A549 (cell line): ENCODE data around the gene TBX10.

Source experiments
- EP300 ChIP-seq, 2 experiments: fragments of >200 bp; sonication (Bioruptor Twin); formaldehyde crosslinking; IDR thresholded peaks; 2 replicates in 1 of 2; 3 replicates in 1 of 2; pipeline ENCODE4 v1.6.1; 2016 to 2017
- GATA3 ChIP-seq: IDR thresholded peaks from 2 replicates; pipeline ENCODE4 v1.6.1; 2012; ENCODE audit warnings: borderline replicate concordance
- MAFK ChIP-seq: fragments of 450-650 bp; IDR thresholded peaks from 2 replicates; pipeline ENCODE4 v1.6.1; 2014; ENCODE audit not compliant: partially characterized antibody
- PHF8 ChIP-seq: fragments of 200-600 bp; sonication (generic); IDR thresholded peaks from 2 replicates; pipeline ENCODE4 v1.6.1; 2016; ENCODE audit warnings: low read depth, mild to moderate bottlenecking, antibody characterized with exemption, moderate library complexity, borderline replicate concordance
- POLR2A ChIP-seq: IDR thresholded peaks from 2 replicates; pipeline ENCODE4 v1.6.1; 2012; ENCODE audit warnings: mild to moderate bottlenecking, low read length
- SMC3 ChIP-seq: fragments of >200 bp; sonication (Bioruptor Twin); formaldehyde crosslinking; IDR thresholded peaks from 3 replicates; pipeline ENCODE4 v1.6.1; 2018; ENCODE audit warnings: inconsistent platforms
- TP53 ChIP-seq: fragments of 250-450 bp; sonication (Bioruptor Pico); IDR thresholded peaks from 2 replicates; pipeline ENCODE4 v1.5.0; 2021; ENCODE audit warnings: mild to moderate bottlenecking, moderate library complexity
- TF ChIP-seq, protein P1 (sequence below): fragments of 200-600 bp; sonication (generic); IDR thresholded peaks from 2 replicates; pipeline ENCODE4 v1.6.1; 2016; ENCODE audit warnings: antibody characterized with exemption, mild to moderate bottlenecking, moderate library complexity
- TF ChIP-seq, protein P2 (sequence below): IDR thresholded peaks from 2 replicates; pipeline ENCODE4 v1.6.1; 2012
- TF ChIP-seq, protein P3 (sequence below): fragments of >200 bp; sonication (Bioruptor Twin); formaldehyde crosslinking; IDR thresholded peaks from 3 replicates; pipeline ENCODE4 v1.5.1; 2016

DNA sequence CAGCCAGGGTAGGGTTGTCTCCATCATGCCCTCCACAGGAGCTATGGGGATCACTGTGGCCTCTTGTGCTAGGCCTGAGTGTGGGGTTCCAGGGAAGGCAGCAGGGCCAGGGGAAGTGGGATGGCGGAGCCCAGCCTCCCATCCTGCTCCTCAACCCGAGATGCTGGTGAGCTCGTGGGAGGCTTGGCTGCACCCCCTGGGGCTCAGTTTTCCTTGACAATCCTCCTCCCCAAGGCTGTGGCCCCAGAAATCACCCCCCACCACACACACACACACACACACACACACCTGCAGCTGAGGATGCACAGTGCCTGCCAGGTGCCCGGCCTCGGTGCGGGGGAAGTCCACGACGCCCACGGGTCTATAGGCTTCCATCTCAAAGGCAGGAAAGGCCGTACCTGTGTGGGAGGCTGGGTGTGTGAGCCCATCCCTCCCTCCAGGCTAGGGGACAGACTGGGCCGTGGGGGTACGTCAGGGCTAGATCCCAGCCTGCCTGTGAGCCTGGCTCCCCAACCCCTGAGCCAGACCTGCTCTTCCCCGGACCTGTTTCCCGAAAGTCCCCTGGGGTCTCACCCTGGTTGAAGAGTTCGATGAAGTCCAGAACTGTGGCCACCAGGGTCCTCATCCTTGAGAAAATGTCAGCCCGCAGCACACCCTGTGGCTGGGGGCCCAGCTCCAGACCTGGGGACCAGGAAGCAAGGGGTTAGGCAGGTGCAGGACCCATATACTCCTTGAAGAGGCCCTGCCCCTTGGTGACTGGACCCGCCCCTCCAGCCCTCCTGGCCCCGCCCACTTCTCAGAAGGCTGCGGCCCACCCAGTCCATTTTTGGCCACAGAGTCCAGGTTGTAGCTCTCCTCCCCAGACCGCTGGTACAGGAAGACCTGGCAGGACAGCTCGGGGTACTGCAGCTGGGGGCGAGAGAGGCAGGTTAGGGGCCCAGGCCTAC is 5.2 kb upstream of the TBX10 start:
- TF ChIP-seq, protein P1, sequence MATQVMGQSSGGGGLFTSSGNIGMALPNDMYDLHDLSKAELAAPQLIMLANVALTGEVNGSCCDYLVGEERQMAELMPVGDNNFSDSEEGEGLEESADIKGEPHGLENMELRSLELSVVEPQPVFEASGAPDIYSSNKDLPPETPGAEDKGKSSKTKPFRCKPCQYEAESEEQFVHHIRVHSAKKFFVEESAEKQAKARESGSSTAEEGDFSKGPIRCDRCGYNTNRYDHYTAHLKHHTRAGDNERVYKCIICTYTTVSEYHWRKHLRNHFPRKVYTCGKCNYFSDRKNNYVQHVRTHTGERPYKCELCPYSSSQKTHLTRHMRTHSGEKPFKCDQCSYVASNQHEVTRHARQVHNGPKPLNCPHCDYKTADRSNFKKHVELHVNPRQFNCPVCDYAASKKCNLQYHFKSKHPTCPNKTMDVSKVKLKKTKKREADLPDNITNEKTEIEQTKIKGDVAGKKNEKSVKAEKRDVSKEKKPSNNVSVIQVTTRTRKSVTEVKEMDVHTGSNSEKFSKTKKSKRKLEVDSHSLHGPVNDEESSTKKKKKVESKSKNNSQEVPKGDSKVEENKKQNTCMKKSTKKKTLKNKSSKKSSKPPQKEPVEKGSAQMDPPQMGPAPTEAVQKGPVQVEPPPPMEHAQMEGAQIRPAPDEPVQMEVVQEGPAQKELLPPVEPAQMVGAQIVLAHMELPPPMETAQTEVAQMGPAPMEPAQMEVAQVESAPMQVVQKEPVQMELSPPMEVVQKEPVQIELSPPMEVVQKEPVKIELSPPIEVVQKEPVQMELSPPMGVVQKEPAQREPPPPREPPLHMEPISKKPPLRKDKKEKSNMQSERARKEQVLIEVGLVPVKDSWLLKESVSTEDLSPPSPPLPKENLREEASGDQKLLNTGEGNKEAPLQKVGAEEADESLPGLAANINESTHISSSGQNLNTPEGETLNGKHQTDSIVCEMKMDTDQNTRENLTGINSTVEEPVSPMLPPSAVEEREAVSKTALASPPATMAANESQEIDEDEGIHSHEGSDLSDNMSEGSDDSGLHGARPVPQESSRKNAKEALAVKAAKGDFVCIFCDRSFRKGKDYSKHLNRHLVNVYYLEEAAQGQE, result no peak
- no peak for TF ChIP-seq POLR2A
- TF ChIP-seq TP53, result no peak
- no peak for TF ChIP-seq MAFK
- TF ChIP-seq, protein P2, sequence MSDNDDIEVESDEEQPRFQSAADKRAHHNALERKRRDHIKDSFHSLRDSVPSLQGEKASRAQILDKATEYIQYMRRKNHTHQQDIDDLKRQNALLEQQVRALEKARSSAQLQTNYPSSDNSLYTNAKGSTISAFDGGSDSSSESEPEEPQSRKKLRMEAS, result no peak
- no peak for TF ChIP-seq EP300 (IDR thresholded peaks at IDR 0.05)
- TF ChIP-seq, protein P3, sequence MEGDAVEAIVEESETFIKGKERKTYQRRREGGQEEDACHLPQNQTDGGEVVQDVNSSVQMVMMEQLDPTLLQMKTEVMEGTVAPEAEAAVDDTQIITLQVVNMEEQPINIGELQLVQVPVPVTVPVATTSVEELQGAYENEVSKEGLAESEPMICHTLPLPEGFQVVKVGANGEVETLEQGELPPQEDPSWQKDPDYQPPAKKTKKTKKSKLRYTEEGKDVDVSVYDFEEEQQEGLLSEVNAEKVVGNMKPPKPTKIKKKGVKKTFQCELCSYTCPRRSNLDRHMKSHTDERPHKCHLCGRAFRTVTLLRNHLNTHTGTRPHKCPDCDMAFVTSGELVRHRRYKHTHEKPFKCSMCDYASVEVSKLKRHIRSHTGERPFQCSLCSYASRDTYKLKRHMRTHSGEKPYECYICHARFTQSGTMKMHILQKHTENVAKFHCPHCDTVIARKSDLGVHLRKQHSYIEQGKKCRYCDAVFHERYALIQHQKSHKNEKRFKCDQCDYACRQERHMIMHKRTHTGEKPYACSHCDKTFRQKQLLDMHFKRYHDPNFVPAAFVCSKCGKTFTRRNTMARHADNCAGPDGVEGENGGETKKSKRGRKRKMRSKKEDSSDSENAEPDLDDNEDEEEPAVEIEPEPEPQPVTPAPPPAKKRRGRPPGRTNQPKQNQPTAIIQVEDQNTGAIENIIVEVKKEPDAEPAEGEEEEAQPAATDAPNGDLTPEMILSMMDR, result no peak
- TF ChIP-seq GATA3, result no peak
- no peak for TF ChIP-seq SMC3
- no peak for TF ChIP-seq PHF8
